ENCODE data around the gene RASSF1. TPM values are rescaled to one million over a fixed set of nuclear protein-coding genes. Genes with fewer than 3 reads are reported as not detected.

Gene RASSF1
- total RNA-seq, 1 donor from 2014 or later, result 38.0 TPM

- DNase-seq (no peak), ATAC-seq (ENCODE audit: low read depth) (no peak)
- ChIA-PET POLR2A (no interaction called here), CTCF (no interaction called here)
- H3K9me3 Mint-ChIP-seq, result no peaks in the 10 kb centered on the region
- H3K27me3 Mint-ChIP-seq, result no peaks in the 10 kb centered on the region
- no peak overlapping the region for H3K4me3 Mint-ChIP-seq
- TF ChIP-seq CTCF (IDR thresholded peaks at IDR 0.05), result no peak
- H3K27ac Mint-ChIP-seq, result no peak overlapping the region
- peaks cover 14% of the 10 kb centered on the region for H3K4me1 Mint-ChIP-seq
- intact Hi-C loops (cut with micrococcal nuclease), result no loop called here
- H3K36me3 Mint-ChIP-seq (ENCODE audit: low read depth), result no peaks in the 10 kb centered on the region
These were observed 36.0 kb downstream of the RASSF1 start for GRCh38 chr3:50304601-50305000.

GRCh38 chr3:50303013-50303815 lies 37.4 kb downstream of the RASSF1 start, which contains the start of gene HYAL1:
TSS of gene HYAL1 (minus strand) at chr3:50303574. CDS start at chr3:50302956, 618 bp downstream.
- peaks cover 25% of the 10 kb centered on the region for H3K4me1 Mint-ChIP-seq
- DNase-seq (no peak), ATAC-seq (ENCODE audit: low read depth) (no peak)
- TF ChIP-seq CTCF (IDR thresholded peaks at IDR 0.05), result no peak
- no peaks in the 10 kb centered on the region for H3K9me3 Mint-ChIP-seq
- H3K27me3 Mint-ChIP-seq, result no peaks in the 10 kb centered on the region
- ChIA-PET POLR2A (no interaction called here), CTCF (no interaction called here)
- H3K4me3 Mint-ChIP-seq, result no peak within 1 kb of the TSS
- H3K27ac Mint-ChIP-seq, result no peak within 1 kb of the TSS
- intact Hi-C loops (cut with micrococcal nuclease), result no loop called here
- peaks cover 4% of the 10 kb centered on the region for H3K36me3 Mint-ChIP-seq (ENCODE audit: low read depth)

DNA sequence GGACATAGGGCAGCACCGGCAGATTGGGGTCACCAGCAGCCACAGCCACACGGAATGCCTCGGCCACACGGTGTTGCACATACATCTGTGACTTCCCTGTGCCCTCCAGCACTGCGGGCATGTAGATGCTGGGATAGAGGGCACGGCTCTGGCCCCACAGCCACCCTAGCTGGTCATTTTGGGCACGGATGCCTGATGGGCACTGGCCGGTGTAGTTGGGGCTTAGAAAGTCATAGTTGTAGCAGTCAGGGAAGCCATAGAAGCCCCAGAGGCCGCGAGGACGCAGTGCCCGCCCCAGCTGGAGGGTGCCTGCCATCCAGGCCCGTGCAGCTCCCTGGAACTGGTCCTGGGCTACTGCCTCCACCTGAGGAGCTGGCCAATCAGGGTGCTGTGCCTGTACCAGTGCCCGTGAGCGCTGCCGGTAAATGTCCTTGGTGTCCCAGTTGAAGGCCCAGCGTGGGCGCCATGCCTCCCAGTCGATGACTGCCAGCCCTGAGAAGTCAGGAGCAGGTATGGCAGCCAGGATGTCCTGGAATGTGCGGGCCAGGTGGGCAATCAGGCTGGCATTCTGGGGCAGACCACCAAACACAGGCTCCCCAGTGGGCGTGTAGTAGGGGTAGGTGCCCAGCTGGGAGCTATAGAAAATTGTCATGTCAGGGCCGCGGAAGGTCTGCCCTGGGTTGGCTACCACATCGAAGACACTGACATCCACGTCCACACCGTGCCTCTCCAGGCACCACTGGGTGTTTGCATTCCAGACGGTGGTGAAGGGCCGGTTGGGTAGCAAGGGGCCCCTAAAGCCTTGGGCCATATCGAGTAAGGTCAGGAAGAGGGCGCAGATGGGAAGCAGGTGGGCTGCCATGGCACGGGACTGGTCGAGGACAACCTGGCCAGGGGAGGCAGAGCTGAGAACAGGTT lies 38.3 kb downstream of the RASSF1 start:
- intact Hi-C loops (cut with micrococcal nuclease), result no loop called here
- H3K4me3 Mint-ChIP-seq, result no peak overlapping the region
- DNase-seq (no peak), ATAC-seq (ENCODE audit: low read depth) (no peak)
- H3K9me3 Mint-ChIP-seq, result no peaks in the 10 kb centered on the region
- peaks cover 4% of the 10 kb centered on the region for H3K36me3 Mint-ChIP-seq (ENCODE audit: low read depth)
- ChIA-PET POLR2A (no interaction called here), CTCF (no interaction called here)
- no peaks in the 10 kb centered on the region for H3K27me3 Mint-ChIP-seq
- no peak overlapping the region for H3K27ac Mint-ChIP-seq
- H3K4me1 Mint-ChIP-seq, result peaks cover 31% of the 10 kb centered on the region
- TF ChIP-seq CTCF (IDR thresholded peaks at IDR 0.05), result no peak

DNA sequence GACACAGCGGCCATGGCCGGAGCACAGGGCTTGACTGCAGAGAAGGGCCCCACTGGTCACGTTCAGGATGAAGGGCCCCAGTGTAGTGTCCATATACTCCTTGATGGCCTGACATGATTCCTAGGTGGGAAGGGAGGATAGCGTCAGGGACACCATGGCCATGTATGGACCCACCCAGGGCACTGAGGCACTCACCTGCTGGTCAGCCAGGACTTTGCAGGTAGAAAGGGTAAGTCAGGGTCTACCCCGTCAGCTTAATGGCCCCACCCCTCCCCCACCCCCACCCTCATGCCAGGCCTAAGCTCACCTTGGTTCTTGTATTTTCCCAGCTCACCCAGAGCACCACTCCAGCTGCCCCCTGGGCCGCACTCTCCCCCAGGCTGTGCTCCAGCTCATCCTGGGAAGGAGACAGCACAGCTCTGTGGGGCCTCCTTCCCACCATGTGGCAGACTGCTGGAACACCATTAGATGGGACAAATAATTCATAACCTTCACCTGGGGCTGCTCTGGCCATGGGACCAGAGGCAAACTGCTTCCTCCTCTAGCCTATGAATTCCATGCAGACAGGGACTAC lies 39.9 kb downstream of the RASSF1 start:
- no peak overlapping the region for H3K27ac Mint-ChIP-seq
- ChIA-PET POLR2A (interaction anchor here (0.7 to 1.0 kb wide), 2 partner anchors 37 to 59 kb away, joined by 5 to 6 read pairs; partner anchors contain the start of gene TMEM115), CTCF (no interaction called here)
- peaks cover 6% of the 10 kb centered on the region for H3K36me3 Mint-ChIP-seq (ENCODE audit: low read depth)
- no peaks in the 10 kb centered on the region for H3K9me3 Mint-ChIP-seq
- ATAC-seq (ENCODE audit: low read depth), result no peak
- H3K4me3 Mint-ChIP-seq, result no peak overlapping the region
- no peak for TF ChIP-seq CTCF (IDR thresholded peaks at IDR 0.05)
- intact Hi-C loops (cut with micrococcal nuclease), result no loop called here
- DNase-seq, result no peak
- peaks cover 34% of the 10 kb centered on the region for H3K4me1 Mint-ChIP-seq
- H3K27me3 Mint-ChIP-seq, result no peaks in the 10 kb centered on the region
